Panc1 (cell line): ENCODE measurements around the gene ZNF609. TPM values are rescaled to one million over a fixed set of nuclear protein-coding genes. Genes with fewer than 3 reads are reported as not detected.

Experiments
- ATAC-seq: fragments of 200-7000 bp; cut with Tn5 transposase; 2 replicates; pipeline ENCODE4 v1.9.1; 2020; ENCODE audit warnings: mild to moderate bottlenecking, moderate library complexity
- BruUV-seq: library from RNA; stranded (reverse); fragments of 400-500 nt; replicated peaks from 2 replicates; lab custom pipeline; 2021; lab: Mats Ljungman, UMichigan
- CTCF ChIA-PET: fragments of 300-600 bp; sonication (Branson Sonifier 250); formaldehyde crosslinking; loops from one replicate; lab custom pipeline; 2022; ENCODE audit warnings: antibody characterized with exemption; lab: Charles Lee
- POLR2A ChIA-PET: fragments of 300-600 bp; sonication (Branson Sonifier 250); formaldehyde crosslinking; loops from one replicate; lab custom pipeline; 2022; ENCODE audit warnings: antibody characterized with exemption; lab: Charles Lee
- DNase-seq: peaks from one replicate; pipeline ENCODE4 v3.0.0-alpha.2; 2010; ENCODE audit warnings: low read depth, low spot score
- H3K27ac ChIP-seq: 2 replicates; pipeline ENCODE4 v1.5.1; 2011; ENCODE audit warnings: mild to moderate bottlenecking, low read length, inconsistent platforms
- H3K27me3 ChIP-seq: fragments of 200-500 bp; sonication (Bioruptor generic); 2 replicates; pipeline ENCODE4 v1.6.0; 2014; ENCODE audit warnings: low read length, inconsistent platforms; ENCODE audit not compliant: control insufficient read depth, insufficient read depth
- H3K36me3 ChIP-seq: fragments of 200-500 bp; sonication (Bioruptor generic); 2 replicates; pipeline ENCODE4 v1.5.1; 2014; ENCODE audit warnings: inconsistent platforms, mild to moderate bottlenecking, low read length, moderate library complexity; ENCODE audit not compliant: control insufficient read depth, insufficient read depth
- H3K4me1 ChIP-seq: 2 replicates; pipeline ENCODE4 v1.5.1; 2011; ENCODE audit warnings: inconsistent platforms, mild to moderate bottlenecking, low read length, moderate library complexity; ENCODE audit not compliant: control insufficient read depth, insufficient read depth
- H3K4me3 ChIP-seq, 2 experiments: 2 replicates each; pipeline ENCODE4 v1.5.1; 2011 to 2012; ENCODE audit warnings: low read depth in 2 of 2, low read length in 2 of 2, mild to moderate bottlenecking in 2 of 2, inconsistent platforms in 1 of 2, moderate library complexity in 1 of 2
- H3K9me3 ChIP-seq: fragments of 200-500 bp; sonication (Bioruptor generic); 2 replicates; pipeline ENCODE4 v1.5.1; 2014; ENCODE audit warnings: low read depth, mild to moderate bottlenecking, inconsistent platforms, low read length, moderate library complexity; ENCODE audit not compliant: control insufficient read depth, insufficient read depth
- POLR2AphosphoS5 ChIP-seq: IDR thresholded peaks from 2 replicates; pipeline ENCODE4 v1.6.1; 2012; ENCODE audit warnings: mild to moderate bottlenecking, low read depth, low read length, moderate library complexity
- REST ChIP-seq, 2 experiments: IDR thresholded peaks; 2 replicates each; pipeline ENCODE4 v1.6.1; 2011 to 2012; ENCODE audit warnings: low read depth in 2 of 2, control low read depth in 1 of 2, low read length in 1 of 2, mild to moderate bottlenecking in 1 of 2, moderate library complexity in 1 of 2; ENCODE audit not compliant: insufficient read depth in 1 of 2
- SIN3A ChIP-seq: IDR thresholded peaks from 2 replicates; pipeline ENCODE4 v1.6.1; 2012; ENCODE audit warnings: low read depth, mild to moderate bottlenecking, low read length, moderate library complexity, borderline replicate concordance; ENCODE audit not compliant: insufficient read depth
- TCF7L2 ChIP-seq: IDR thresholded peaks from 2 replicates; pipeline ENCODE4 v1.6.1; 2011; ENCODE audit warnings: mild to moderate bottlenecking, low read depth, low read length, inconsistent platforms
- in situ Hi-C: cut with HindIII; loops from 2 replicates; pipeline ENCODE4 v1.10.0; 2016; ENCODE audit warnings: low sequenced_read_pairs, low pct_unique_long_range_greater_than_20kb
- intact Hi-C: fragments of 100-400 bp; cut with micrococcal nuclease; formaldehyde crosslinking; loops from one replicate; pipeline ENCODE4 v1.10.0; 2022; ENCODE audit not compliant: unreplicated experiment
- total RNA-seq: library from RNA; stranded (reverse); gene quantifications from one replicate; pipeline ENCODE4 v1.2.1, GENCODE V29; 2021; ENCODE audit not compliant: unreplicated experiment
- TF ChIP-seq, protein P1 (sequence below): fragments of 450-650 bp; IDR thresholded peaks from 2 replicates; pipeline ENCODE4 v1.5.1; 2017; ENCODE audit warnings: mild to moderate bottlenecking

ZNF609 gene
- total RNA-seq, 1 experiment from 2014 or later, result 47.2 TPM

GRCh38 chr15:64693134-64693533 lies 232.8 kb downstream of the ZNF609 start:
- no TSS peak for BruUV-seq
- H3K27ac ChIP-seq, result no peak overlapping the region
- CTCF ChIA-PET, result no interaction called here

GRCh38 chr15:64694816-64695215 lies 234.4 kb downstream of the ZNF609 start:
- POLR2A ChIA-PET, result no interaction called here

More at GRCh38 chr15:64693134-64693533, 232.8 kb downstream of the ZNF609 start:
- Histone ChIP-seq H3K9me3 (no peaks in the 10 kb centered on the region), H3K27me3 (no peaks in the 10 kb centered on the region), H3K36me3 (peaks cover 12% of the 10 kb centered on the region; the same call in 1 of the 2 replicates), H3K4me1 (peaks cover 15% of the 10 kb centered on the region), H3K4me3 (no peak overlapping the region)
- TF ChIP-seq TCF7L2, result no peak
- TF ChIP-seq POLR2AphosphoS5, result no peak
- TF ChIP-seq, protein P1, sequence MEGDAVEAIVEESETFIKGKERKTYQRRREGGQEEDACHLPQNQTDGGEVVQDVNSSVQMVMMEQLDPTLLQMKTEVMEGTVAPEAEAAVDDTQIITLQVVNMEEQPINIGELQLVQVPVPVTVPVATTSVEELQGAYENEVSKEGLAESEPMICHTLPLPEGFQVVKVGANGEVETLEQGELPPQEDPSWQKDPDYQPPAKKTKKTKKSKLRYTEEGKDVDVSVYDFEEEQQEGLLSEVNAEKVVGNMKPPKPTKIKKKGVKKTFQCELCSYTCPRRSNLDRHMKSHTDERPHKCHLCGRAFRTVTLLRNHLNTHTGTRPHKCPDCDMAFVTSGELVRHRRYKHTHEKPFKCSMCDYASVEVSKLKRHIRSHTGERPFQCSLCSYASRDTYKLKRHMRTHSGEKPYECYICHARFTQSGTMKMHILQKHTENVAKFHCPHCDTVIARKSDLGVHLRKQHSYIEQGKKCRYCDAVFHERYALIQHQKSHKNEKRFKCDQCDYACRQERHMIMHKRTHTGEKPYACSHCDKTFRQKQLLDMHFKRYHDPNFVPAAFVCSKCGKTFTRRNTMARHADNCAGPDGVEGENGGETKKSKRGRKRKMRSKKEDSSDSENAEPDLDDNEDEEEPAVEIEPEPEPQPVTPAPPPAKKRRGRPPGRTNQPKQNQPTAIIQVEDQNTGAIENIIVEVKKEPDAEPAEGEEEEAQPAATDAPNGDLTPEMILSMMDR, result no peak
- no peak for TF ChIP-seq SIN3A
- no peak for TF ChIP-seq REST (IDR thresholded peaks at IDR 0.05; ENCODE audit: insufficient read depth in 1 of 2, low read depth in 2 of 2, low read length in 1 of 2)
- ATAC-seq, result no peak
- DNase-seq, result no peak
- in situ Hi-C loops (no loop called here), intact Hi-C loops (no loop called here)
- POLR2A ChIA-PET, result no interaction called here

More at GRCh38 chr15:64694816-64695215, 234.4 kb downstream of the ZNF609 start:
- no TSS peak for BruUV-seq
- no peaks in the 10 kb centered on the region for H3K27me3 ChIP-seq
- no peak for DNase-seq
- no peak for ATAC-seq
- CTCF ChIA-PET, result interaction anchor here (0.7 to 0.9 kb wide), 2 partner anchors 21 to 66 kb away, joined by 3 to 6 read pairs; no protein-coding TSS in a partner anchor
- in situ Hi-C loops, result no loop called here
- H3K4me1 ChIP-seq, result peaks cover 24% of the 10 kb centered on the region
- H3K27ac ChIP-seq, result no peak overlapping the region
- peaks cover 4% of the 10 kb centered on the region; the same call in 1 of the 2 replicates for H3K36me3 ChIP-seq
- H3K4me3 ChIP-seq, result no peak overlapping the region
- no peak for TF ChIP-seq REST (IDR thresholded peaks at IDR 0.05; ENCODE audit: insufficient read depth in 1 of 2, low read depth in 2 of 2, low read length in 1 of 2)
- no peaks in the 10 kb centered on the region for H3K9me3 ChIP-seq
- intact Hi-C loops, result no loop called here
